Measurements from ENCODE around the gene PARD3.

The PARD3 gene

DNA sequence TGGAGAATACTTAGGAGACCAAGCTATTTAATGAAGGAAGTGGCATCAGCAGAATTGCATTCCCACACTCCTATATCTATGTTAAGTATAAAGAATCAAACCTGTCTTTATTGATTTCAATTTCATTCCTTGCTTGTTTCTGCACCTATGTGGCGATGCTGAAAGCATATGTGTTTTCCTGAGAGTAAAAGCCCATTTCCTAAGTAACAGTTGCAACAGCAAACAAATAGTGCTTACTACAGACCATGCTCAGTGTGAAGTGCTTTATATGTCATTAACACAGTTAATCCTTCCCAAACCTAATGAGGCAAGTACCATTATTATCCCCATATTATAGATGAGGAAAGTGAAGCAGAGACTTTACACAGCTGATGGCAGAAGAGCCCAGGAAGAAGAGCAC lies 552.1 kb downstream of the PARD3 start:
- TF ChIP-seq LEF1 (IDR thresholded peaks at IDR 0.05; ENCODE audit: borderline replicate concordance), result no peak
- no peak for TF ChIP-seq FOXA1 (IDR thresholded peaks at IDR 0.05)
- no peak for TF ChIP-seq NFRKB (IDR thresholded peaks at IDR 0.05)
- TF ChIP-seq TARDBP (IDR thresholded peaks at IDR 0.05), result no peak
- TF ChIP-seq BHLHE40 (IDR thresholded peaks at IDR 0.05; ENCODE audit: borderline replicate concordance), result no peak
- TF ChIP-seq SUZ12 (IDR thresholded peaks at IDR 0.05), result no peak
- no peak for DNase-seq (ENCODE audit: extremely low spot score)
- ChIA-PET CTCF (no interaction called here), POLR2A (no interaction called here)

DNA sequence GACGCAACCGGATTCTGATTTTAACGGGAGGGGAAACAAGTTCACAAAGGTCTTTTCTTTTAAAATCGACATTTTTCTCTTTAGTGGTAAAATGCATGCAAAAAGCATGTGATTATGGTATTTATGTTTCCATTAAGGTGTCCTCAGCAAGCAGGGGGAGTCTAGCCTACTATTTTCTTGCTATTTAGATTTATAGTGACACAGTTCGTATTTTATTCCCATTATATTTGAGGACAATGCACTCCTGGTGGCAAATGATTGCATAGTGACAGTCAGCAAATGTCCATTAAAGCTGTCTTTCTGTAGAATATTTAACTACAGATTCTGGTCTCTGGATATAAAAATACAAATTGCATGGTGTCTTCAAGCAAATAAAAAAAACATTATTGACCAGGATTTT lies 554.2 kb downstream of the PARD3 start:
- TF ChIP-seq NFRKB (IDR thresholded peaks at IDR 0.05), result no peak
- no peak for TF ChIP-seq CTBP1 (IDR thresholded peaks at IDR 0.05; ENCODE audit: borderline replicate concordance)
- TF ChIP-seq SP1 (IDR thresholded peaks at IDR 0.05), result no peak
- TF ChIP-seq ARNT (IDR thresholded peaks at IDR 0.05), result no peak
- TF ChIP-seq ELF4 (IDR thresholded peaks at IDR 0.05), result no peak
- no peak for TF ChIP-seq L3MBTL2 (conservative IDR thresholded peaks at IDR 0.05)
- TF ChIP-seq SUZ12 (IDR thresholded peaks at IDR 0.05), result no peak
- TF ChIP-seq, protein P1, sequence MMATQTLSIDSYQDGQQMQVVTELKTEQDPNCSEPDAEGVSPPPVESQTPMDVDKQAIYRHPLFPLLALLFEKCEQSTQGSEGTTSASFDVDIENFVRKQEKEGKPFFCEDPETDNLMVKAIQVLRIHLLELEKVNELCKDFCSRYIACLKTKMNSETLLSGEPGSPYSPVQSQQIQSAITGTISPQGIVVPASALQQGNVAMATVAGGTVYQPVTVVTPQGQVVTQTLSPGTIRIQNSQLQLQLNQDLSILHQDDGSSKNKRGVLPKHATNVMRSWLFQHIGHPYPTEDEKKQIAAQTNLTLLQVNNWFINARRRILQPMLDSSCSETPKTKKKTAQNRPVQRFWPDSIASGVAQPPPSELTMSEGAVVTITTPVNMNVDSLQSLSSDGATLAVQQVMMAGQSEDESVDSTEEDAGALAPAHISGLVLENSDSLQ (IDR thresholded peaks at IDR 0.05), result no peak
- TF ChIP-seq FOXM1 (IDR thresholded peaks at IDR 0.05; ENCODE audit: borderline replicate concordance), result no peak
- TF ChIP-seq HDGF (IDR thresholded peaks at IDR 0.05; ENCODE audit: borderline replicate concordance), result no peak
- TF ChIP-seq BHLHE40 (IDR thresholded peaks at IDR 0.05; ENCODE audit: borderline replicate concordance), result no peak
- TF ChIP-seq ZNF384 (IDR thresholded peaks at IDR 0.05), result no peak
- TF ChIP-seq FOXK2 (IDR thresholded peaks at IDR 0.05), result no peak
- no peak for TF ChIP-seq TARDBP (IDR thresholded peaks at IDR 0.05)
- TF ChIP-seq FOXA1 (IDR thresholded peaks at IDR 0.05), result no peak
- TF ChIP-seq LEF1 (IDR thresholded peaks at IDR 0.05; ENCODE audit: borderline replicate concordance), result no peak
- no peak for DNase-seq (ENCODE audit: extremely low spot score)
- ChIA-PET CTCF (no interaction called here), POLR2A (no interaction called here)

DNA sequence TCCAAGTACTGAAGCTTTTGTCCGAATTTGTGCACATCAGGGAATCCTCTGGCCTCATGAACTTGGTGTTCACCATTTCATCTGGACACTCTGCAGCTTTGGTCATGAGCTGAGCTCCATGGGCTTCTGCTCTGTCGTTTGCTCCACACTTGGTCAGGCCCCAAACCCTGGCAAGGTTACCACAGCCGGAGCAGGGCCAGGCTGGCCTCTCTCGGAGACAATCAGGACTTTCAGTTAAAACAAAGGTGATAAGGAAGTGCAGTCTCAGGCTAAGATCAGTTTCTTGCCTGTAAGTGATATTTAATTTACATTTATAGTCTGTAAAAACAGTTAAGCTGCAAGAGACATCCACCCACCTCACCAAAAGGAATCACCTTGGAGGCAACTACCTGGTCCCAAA lies 558.9 kb downstream of the PARD3 start:
- ChIA-PET CTCF (no interaction called here), POLR2A (no interaction called here)
- TF ChIP-seq ZNF384 (IDR thresholded peaks at IDR 0.05), result no peak
- TF ChIP-seq FOXA1 (IDR thresholded peaks at IDR 0.05), result no peak
- no peak for TF ChIP-seq ARNT (IDR thresholded peaks at IDR 0.05)
- TF ChIP-seq, protein P1 (IDR thresholded peaks at IDR 0.05), result no peak
- no peak for TF ChIP-seq FOXM1 (IDR thresholded peaks at IDR 0.05; ENCODE audit: borderline replicate concordance)
- TF ChIP-seq CTBP1 (IDR thresholded peaks at IDR 0.05; ENCODE audit: borderline replicate concordance), result no peak
- no peak for TF ChIP-seq BHLHE40 (IDR thresholded peaks at IDR 0.05; ENCODE audit: borderline replicate concordance)
- no peak for TF ChIP-seq LEF1 (IDR thresholded peaks at IDR 0.05; ENCODE audit: borderline replicate concordance)
- TF ChIP-seq SP1 (IDR thresholded peaks at IDR 0.05), result no peak
- TF ChIP-seq SUZ12 (IDR thresholded peaks at IDR 0.05), result no peak
- TF ChIP-seq NFRKB (IDR thresholded peaks at IDR 0.05), result no peak
- no peak for TF ChIP-seq FOXK2 (IDR thresholded peaks at IDR 0.05)
- TF ChIP-seq ELF4 (IDR thresholded peaks at IDR 0.05), result no peak
- TF ChIP-seq L3MBTL2 (conservative IDR thresholded peaks at IDR 0.05), result no peak
- TF ChIP-seq HDGF (IDR thresholded peaks at IDR 0.05; ENCODE audit: borderline replicate concordance), result no peak
- TF ChIP-seq TARDBP (IDR thresholded peaks at IDR 0.05), result no peak
- no peak for DNase-seq (ENCODE audit: extremely low spot score)

DNA sequence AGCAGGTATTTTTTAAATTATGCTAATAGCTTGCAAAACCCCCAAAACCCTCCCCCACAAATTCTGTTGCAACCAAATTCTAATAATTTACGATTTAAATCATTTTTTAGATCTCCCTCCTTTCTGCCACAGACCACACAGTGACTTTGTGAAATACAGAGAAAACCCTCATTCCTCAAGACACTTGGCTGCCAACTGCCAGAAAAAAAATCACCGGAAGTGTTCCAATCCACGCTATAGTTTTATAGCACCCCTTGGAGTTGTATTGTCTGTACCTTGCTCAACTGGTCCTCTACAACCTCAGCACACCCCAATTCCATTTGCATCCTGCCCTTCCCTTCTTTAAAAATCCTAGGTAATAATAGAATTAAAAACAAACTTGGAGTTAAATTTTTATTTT lies 560.1 kb downstream of the PARD3 start:
- POLR2A ChIA-PET, result no interaction called here
- DNase-seq (ENCODE audit: extremely low spot score), result no peak
- CTCF ChIA-PET, result interaction anchor here (0.6 kb wide), 1 partner anchor 490 kb away, joined by 3 read pairs; no protein-coding TSS in a partner anchor
- TF ChIP-seq FOXK2 (IDR thresholded peaks at IDR 0.05), result no peak
- no peak for TF ChIP-seq NFRKB (IDR thresholded peaks at IDR 0.05)
- no peak for TF ChIP-seq SUZ12 (IDR thresholded peaks at IDR 0.05)
- TF ChIP-seq FOXM1 (IDR thresholded peaks at IDR 0.05; ENCODE audit: borderline replicate concordance), result no peak
- TF ChIP-seq, protein P1 (IDR thresholded peaks at IDR 0.05), result no peak
- TF ChIP-seq ARNT (IDR thresholded peaks at IDR 0.05), result no peak
- no peak for TF ChIP-seq L3MBTL2 (conservative IDR thresholded peaks at IDR 0.05)
- no peak for TF ChIP-seq BHLHE40 (IDR thresholded peaks at IDR 0.05; ENCODE audit: borderline replicate concordance)
- no peak for TF ChIP-seq SP1 (IDR thresholded peaks at IDR 0.05)
- TF ChIP-seq ELF4 (IDR thresholded peaks at IDR 0.05), result no peak
- TF ChIP-seq FOXA1 (IDR thresholded peaks at IDR 0.05), result no peak
- no peak for TF ChIP-seq HDGF (IDR thresholded peaks at IDR 0.05; ENCODE audit: borderline replicate concordance)
- no peak for TF ChIP-seq CTBP1 (IDR thresholded peaks at IDR 0.05; ENCODE audit: borderline replicate concordance)
- TF ChIP-seq TARDBP (IDR thresholded peaks at IDR 0.05), result no peak
- no peak for TF ChIP-seq LEF1 (IDR thresholded peaks at IDR 0.05; ENCODE audit: borderline replicate concordance)

DNA sequence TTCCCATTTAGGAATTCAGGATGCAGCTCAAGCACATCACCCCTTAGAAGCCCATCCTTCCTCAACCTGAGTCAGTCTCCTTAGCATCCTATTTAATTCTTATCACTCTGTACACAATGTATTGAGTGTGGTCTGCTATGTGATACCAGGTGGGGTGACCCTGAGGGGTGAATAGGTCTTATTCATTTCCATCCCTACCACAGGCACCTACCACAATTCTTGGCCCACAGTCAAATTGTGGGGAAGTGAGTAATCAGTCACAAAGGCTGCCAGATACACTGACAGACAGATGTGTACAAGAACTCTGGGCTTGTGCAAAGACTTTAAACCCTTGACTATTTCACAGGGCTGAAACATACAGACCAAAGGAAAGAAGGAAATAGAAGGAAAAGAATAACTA lies 560.5 kb downstream of the PARD3 start:
- CTCF ChIA-PET, result interaction anchor here (0.6 kb wide), 1 partner anchor 490 kb away, joined by 3 read pairs; no protein-coding TSS in a partner anchor
- POLR2A ChIA-PET, result no interaction called here
- no peak for DNase-seq (ENCODE audit: extremely low spot score)
- TF ChIP-seq, protein P1 (IDR thresholded peaks at IDR 0.05), result no peak
- no peak for TF ChIP-seq BHLHE40 (IDR thresholded peaks at IDR 0.05; ENCODE audit: borderline replicate concordance)
- no peak for TF ChIP-seq TARDBP (IDR thresholded peaks at IDR 0.05)
- TF ChIP-seq L3MBTL2 (conservative IDR thresholded peaks at IDR 0.05), result no peak
- no peak for TF ChIP-seq FOXK2 (IDR thresholded peaks at IDR 0.05)
- TF ChIP-seq ELF4 (IDR thresholded peaks at IDR 0.05), result no peak
- TF ChIP-seq CTBP1 (IDR thresholded peaks at IDR 0.05; ENCODE audit: borderline replicate concordance), result no peak
- no peak for TF ChIP-seq LEF1 (IDR thresholded peaks at IDR 0.05; ENCODE audit: borderline replicate concordance)
- no peak for TF ChIP-seq ZNF384 (IDR thresholded peaks at IDR 0.05)
- no peak for TF ChIP-seq SUZ12 (IDR thresholded peaks at IDR 0.05)
- TF ChIP-seq FOXM1 (IDR thresholded peaks at IDR 0.05; ENCODE audit: borderline replicate concordance), result no peak
- no peak for TF ChIP-seq NFRKB (IDR thresholded peaks at IDR 0.05)
- TF ChIP-seq ARNT (IDR thresholded peaks at IDR 0.05), result no peak
- TF ChIP-seq HDGF (IDR thresholded peaks at IDR 0.05; ENCODE audit: borderline replicate concordance), result no peak
